Neural cell (in vitro differentiated cells): ENCODE results near the gene TACR2. TPM values are rescaled to one million over a fixed set of nuclear protein-coding genes. Genes with fewer than 3 reads are reported as not detected.

Experiments
- H2AFZ ChIP-seq: fragments of 200-600, 300-800 bp; sonication (generic), shearing (Covaris generic); 2 replicates; pipeline ENCODE4 v1.6.0; 2014; ENCODE audit warnings: low read depth, mild to moderate bottlenecking, antibody characterized with exemption, low read length, moderate library complexity
- H3F3A ChIP-seq: fragments of 200-600 bp; shearing (Covaris generic); 2 replicates; pipeline ENCODE4 v1.6.1; 2016; ENCODE audit warnings: mild to moderate bottlenecking, moderate library complexity, mixed read lengths, antibody characterized with exemption, low read length; ENCODE audit not compliant: insufficient read depth, poor library complexity, severe bottlenecking
- H3K27ac ChIP-seq: fragments of 200-600, 300-800 bp; sonication (generic), shearing (Covaris generic); 2 replicates; pipeline ENCODE4 v1.5.1; 2014; ENCODE audit warnings: mild to moderate bottlenecking, low read length, moderate library complexity
- H3K27me3 ChIP-seq: fragments of 300-800, 200-600 bp; sonication (generic), shearing (Covaris generic); 2 replicates; pipeline ENCODE4 v1.6.0; 2014; ENCODE audit warnings: mild to moderate bottlenecking, low read depth, low read length, moderate library complexity; ENCODE audit not compliant: insufficient read depth
- H3K36me3 ChIP-seq: fragments of 300-800, 200-600 bp; sonication (generic), shearing (Covaris generic); 2 replicates; pipeline ENCODE4 v1.5.1; 2014; ENCODE audit warnings: mild to moderate bottlenecking, antibody characterized with exemption, low read length, moderate library complexity; ENCODE audit not compliant: insufficient read depth
- H3K4me2 ChIP-seq: fragments of 300-800, 200-600 bp; sonication (generic), shearing (Covaris generic); 2 replicates; pipeline ENCODE4 v1.6.0; 2014; ENCODE audit warnings: mild to moderate bottlenecking, low read length
- H3K4me3 ChIP-seq: fragments of 300-800, 200-600 bp; sonication (generic), shearing (Covaris generic); 2 replicates; pipeline ENCODE4 v1.5.1; 2014; ENCODE audit warnings: mild to moderate bottlenecking, low read length, moderate library complexity
- H3K79me2 ChIP-seq: fragments of 200-600 bp; shearing (Covaris generic); replicated peaks from 2 replicates; pipeline ENCODE4 v1.6.0; 2014; ENCODE audit warnings: mild to moderate bottlenecking, low read length, moderate library complexity; ENCODE audit not compliant: insufficient read depth
- H3K9ac ChIP-seq: fragments of 300-800, 200-600 bp; sonication (generic), shearing (Covaris generic); 2 replicates; pipeline ENCODE4 v1.6.1; 2016; ENCODE audit warnings: mild to moderate bottlenecking, low read length, mixed read lengths
- H3K9me2 ChIP-seq: fragments of 200-600 bp; shearing (Covaris generic); 2 replicates; pipeline ENCODE4 v1.6.1; 2016; ENCODE audit warnings: mild to moderate bottlenecking, low read length, mixed read lengths; ENCODE audit not compliant: insufficient read depth
- H3K9me3 ChIP-seq: fragments of 200-600, 300-800 bp; sonication (generic), shearing (Covaris generic); 2 replicates; pipeline ENCODE4 v1.6.1; 2016; ENCODE audit warnings: mild to moderate bottlenecking, mixed run types, low read length, moderate library complexity, mixed read lengths
- H4K20me1 ChIP-seq: fragments of 200-600 bp; shearing (Covaris generic); 2 replicates; pipeline ENCODE4 v1.6.1; 2016; ENCODE audit warnings: mild to moderate bottlenecking, mixed run types; ENCODE audit not compliant: insufficient read depth
- CTCF ChIP-seq: fragments of 450-650 bp; IDR thresholded peaks from 2 replicates; pipeline ENCODE4 v1.5.1; 2014; ENCODE audit warnings: antibody characterized with exemption, mild to moderate bottlenecking, moderate library complexity; ENCODE audit not compliant: poor library complexity, severe bottlenecking
- EP300 ChIP-seq: fragments of 450-650 bp; conservative IDR thresholded peaks from 2 replicates; pipeline ENCODE4 v1.6.1; 2014; ENCODE audit warnings: antibody characterized with exemption, mild to moderate bottlenecking, moderate library complexity; ENCODE audit not compliant: poor library complexity, severe bottlenecking
- EZH2 ChIP-seq: fragments of 200-600, 300-800 bp; shearing (Covaris generic), sonication (generic); IDR thresholded peaks from 2 replicates; pipeline ENCODE4 v1.6.1; 2014; ENCODE audit warnings: antibody characterized with exemption, low read length, borderline replicate concordance, mild to moderate bottlenecking; ENCODE audit not compliant: insufficient read depth, poor library complexity, severe bottlenecking
- MXI1 ChIP-seq: fragments of 450-650 bp; conservative IDR thresholded peaks from 2 replicates; pipeline ENCODE4 v1.6.1; 2014; ENCODE audit warnings: antibody characterized with exemption, mild to moderate bottlenecking; ENCODE audit not compliant: poor library complexity, severe bottlenecking
- POLR2AphosphoS5 ChIP-seq: IDR thresholded peaks from 2 replicates; pipeline ENCODE4 v1.6.1; 2012
- RAD21 ChIP-seq: fragments of 450-650 bp; conservative IDR thresholded peaks from 2 replicates; pipeline ENCODE4 v1.6.1; 2014; ENCODE audit warnings: antibody characterized with exemption, mild to moderate bottlenecking, moderate library complexity
- REST ChIP-seq: IDR thresholded peaks from 2 replicates; pipeline ENCODE4 v1.6.1; 2012; ENCODE audit warnings: borderline replicate concordance
- SMC3 ChIP-seq: fragments of 450-650 bp; conservative IDR thresholded peaks from 2 replicates; pipeline ENCODE4 v1.6.1; 2014; ENCODE audit warnings: antibody characterized with exemption, mild to moderate bottlenecking, moderate library complexity; ENCODE audit not compliant: poor library complexity
- TAF1 ChIP-seq: IDR thresholded peaks from 2 replicates; pipeline ENCODE4 v1.6.1; 2012; ENCODE audit warnings: low read depth
- polyA plus RNA-seq: library from polyadenylated mRNA; depleted of rRNA; stranded (reverse); fragments of >200 nt; gene quantifications from 2 replicates; pipeline ENCODE4 v1.2.3, GENCODE V29; 2014

The TACR2 gene
- polyA plus RNA-seq, 1 donor from 2014 or later: not detected

GRCh38 chr10:69419096-69419743, 2.5 kb upstream of the TACR2 start:
- no peaks in the 10 kb centered on the region for H3K79me2 ChIP-seq
- H3K4me2 ChIP-seq: no peak overlapping the region
- H3K9ac ChIP-seq: no peak overlapping the region
- no peaks in the 10 kb centered on the region for H3F3A ChIP-seq
- H3K27ac ChIP-seq: no peak overlapping the region
- no peaks in the 10 kb centered on the region for H3K9me2 ChIP-seq
- no peak overlapping the region for H2AFZ ChIP-seq
- no peaks in the 10 kb centered on the region for H3K9me3 ChIP-seq
- H3K4me3 ChIP-seq: no peak overlapping the region
- TF ChIP-seq MXI1 (no peak), REST (no peak), EP300 (no peak), RAD21 (no peak), CTCF (no peak), POLR2AphosphoS5 (no peak), EZH2 (no peak), SMC3 (no peak), TAF1 (no peak)
- H4K20me1 ChIP-seq: no peaks in the 10 kb centered on the region
- no peaks in the 10 kb centered on the region for H3K27me3 ChIP-seq
- H3K36me3 ChIP-seq: no peaks in the 10 kb centered on the region

- Histone ChIP-seq H3K4me3 (no peak overlapping the region), H3K9me3 (no peaks in the 10 kb centered on the region), H3K9ac (no peak overlapping the region), H4K20me1 (no peaks in the 10 kb centered on the region), H3K9me2 (no peaks in the 10 kb centered on the region), H3K79me2 (no peaks in the 10 kb centered on the region), H3K36me3 (no peaks in the 10 kb centered on the region), H3K27ac (no peak overlapping the region), H3F3A (no peaks in the 10 kb centered on the region), H2AFZ (no peak overlapping the region), H3K4me2 (no peak overlapping the region), H3K27me3 (no peaks in the 10 kb centered on the region)
- no peak for TF ChIP-seq POLR2AphosphoS5
These were observed 1.5 kb upstream of the TACR2 start for GRCh38 chr10:69418052-69418752.
